Naive thymus-derived CD4-positive, alpha-beta T cell (primary cell): ENCODE results near the gene ME2. TPM values are rescaled to one million over a fixed set of nuclear protein-coding genes. Genes with fewer than 3 reads are reported as not detected.
"Not testable (repeated sequence)": the region's sequence is repeated elsewhere in the genome, so short reads cannot be mapped to it uniquely, and the experiment has no call there.

Experiments used
- ATAC-seq: fragments of 150-1000 bp; cut with Tn5 transposase; 2 replicates; pipeline ENCODE4 v1.10.0; 2021; ENCODE audit warnings: mild to moderate bottlenecking, moderate library complexity
- CTCF ChIA-PET: fragments of 350-600 bp; sonication (Branson Sonifier 250); formaldehyde crosslinking; loops from one replicate; lab custom pipeline; 2021; ENCODE audit warnings: antibody characterized with exemption; lab: Charles Lee
- POLR2A ChIA-PET: fragments of 350-600 bp; sonication (Branson Sonifier 250); formaldehyde crosslinking; loops from one replicate; lab custom pipeline; 2021; ENCODE audit warnings: antibody characterized with exemption, inconsistent platforms; lab: Charles Lee
- DNase-seq, 9 donors: peaks; one replicate each; pipeline versions ENCODE4 v3.0.0 to v3.0.0-alpha.2; 2020 to 2022; ENCODE audit warnings: mixed read lengths in 1 of 9
- H3K27ac ChIP-seq: one replicate; pipeline ENCODE4 v1.7.0; 2013; ENCODE audit warnings: mild to moderate bottlenecking, low read depth, low read length, moderate library complexity
- H3K27me3 ChIP-seq, 2 donors: one replicate each; pipeline ENCODE4 v1.7.0; 2013; ENCODE audit warnings: low read length in 2 of 2, mild to moderate bottlenecking in 2 of 2, moderate library complexity in 2 of 2; ENCODE audit not compliant: control insufficient read depth in 2 of 2, insufficient read depth in 2 of 2
- H3K36me3 ChIP-seq, 3 experiments: 1 replicate in 2 of 3; 2 replicates in 1 of 3; pipeline ENCODE4 v1.7.0; 2013; ENCODE audit warnings: low read length in 3 of 3, mild to moderate bottlenecking in 3 of 3, moderate library complexity in 1 of 3; ENCODE audit not compliant: insufficient read depth in 3 of 3, control insufficient read depth in 2 of 3
- H3K4me1 ChIP-seq, 2 donors: one replicate each; pipeline ENCODE4 v1.7.0; 2013; ENCODE audit warnings: low read length in 2 of 2, mild to moderate bottlenecking in 2 of 2, moderate library complexity in 1 of 2; ENCODE audit not compliant: control insufficient read depth in 2 of 2, insufficient read depth in 2 of 2
- H3K4me3 ChIP-seq: 2 replicates; pipeline ENCODE4 v1.7.0; 2013; ENCODE audit warnings: mild to moderate bottlenecking, low read length
- H3K9me3 ChIP-seq, 3 experiments: 1 replicate in 2 of 3; 2 replicates in 1 of 3; pipeline ENCODE4 v1.7.0; 2013; ENCODE audit warnings: low read length in 3 of 3; ENCODE audit not compliant: control insufficient read depth in 2 of 3
- H3K27ac Mint-ChIP-seq, 9 donors: one replicate each; pipeline ENCODE4 v1.8.0; 2020 to 2022; ENCODE audit warnings: mixed read lengths in 9 of 9, mild to moderate bottlenecking in 8 of 9, moderate library complexity in 5 of 9, inconsistent platforms in 2 of 9
- H3K27me3 Mint-ChIP-seq, 5 donors: one replicate each; pipeline ENCODE4 v1.8.0; 2021 to 2022; ENCODE audit warnings: mixed read lengths in 5 of 5, mild to moderate bottlenecking in 1 of 5
- H3K36me3 Mint-ChIP-seq, 5 donors: one replicate each; pipeline ENCODE4 v1.8.0; 2020 to 2022; ENCODE audit warnings: mixed read lengths in 5 of 5, mild to moderate bottlenecking in 3 of 5, inconsistent platforms in 1 of 5
- H3K4me1 Mint-ChIP-seq, 7 donors: one replicate each; pipeline ENCODE4 v1.8.0; 2020 to 2022; ENCODE audit warnings: mixed read lengths in 7 of 7, mild to moderate bottlenecking in 3 of 7, inconsistent platforms in 1 of 7
- H3K4me3 Mint-ChIP-seq, 10 donors: one replicate each; pipeline ENCODE4 v1.8.0; 2020 to 2022; ENCODE audit warnings: mild to moderate bottlenecking in 10 of 10, mixed read lengths in 10 of 10, moderate library complexity in 6 of 10, inconsistent platforms in 2 of 10
- H3K9me3 Mint-ChIP-seq, 11 donors: one replicate each; pipeline ENCODE4 v1.8.0; 2020 to 2022; ENCODE audit warnings: mixed read lengths in 11 of 11, mild to moderate bottlenecking in 4 of 11, inconsistent platforms in 1 of 11, moderate library complexity in 1 of 11
- intact Hi-C, 2 donors: fragments of 100-400 bp; cut with micrococcal nuclease; formaldehyde crosslinking; loops; one replicate each; pipeline ENCODE4 v1.15.1; 2023
- polyA plus RNA-seq, 2 donors: library from polyadenylated mRNA; unstranded; fragments of 300-500 nt; fragmentation: Illumina TruSeq; gene quantifications; one replicate each; pipeline ENCODE4 v1.2.3, GENCODE V29; 2021
- total RNA-seq, 6 experiments: library from RNA in 5 of 6; stranded (reverse) in 5 of 6; gene quantifications; 1 replicate in 5 of 6; 2 replicates in 1 of 6; pipeline ENCODE4 v1.2.3 and lab custom pipeline; 2021 to 2026

Gene ME2
- total and polyA plus RNA-seq, 7 experiments from 2014 or later = 29.4 to 84.7 (median 43.7) TPM

GRCh38 chr18:50967714-50968661 is 89.1 kb downstream of the ME2 start, which contains the start of gene ELAC1:
TSS of gene ELAC1 (plus strand) at chr18:50968040. CDS start at chr18:50974405, 6,365 bp downstream.
- Histone ChIP-seq H3K27ac (peak within 1 kb of the TSS; percentile 90), H3K4me1 (peaks cover 8 to 13% of the 10 kb centered on the region in 2 donors), H3K36me3 (no peaks in the 10 kb centered on the region), H3K27me3 (no peaks in the 10 kb centered on the region), H3K4me3 (peak within 1 kb of the TSS; percentile 80), H3K9me3 (peaks cover 0 to 5% (median 0%) of the 10 kb centered on the region in 3 experiments)
- no peaks in the 10 kb centered on the region for H3K27me3 Mint-ChIP-seq
- intact Hi-C loops = loop anchor here (1.0 to 10.0 kb wide), 8 partner anchors 62 to 683 kb away; partner anchors contain the start of genes MEX3C (in 2 of the 2), MRO (in 2 of the 2), SMAD4 (in 2 of the 2) and CXXC1 (in 1 of the 2)
- H3K27ac Mint-ChIP-seq = peak within 1 kb of the TSS; percentile 77 to 95 (median 92)
- POLR2A ChIA-PET = interaction anchor here (0.6 to 6.2 kb wide), 14 partner anchors 9 to 229 kb away, joined by 3 to 109 read pairs (median 4); partner anchors contain the start of genes ME2 and SMAD4
- CTCF ChIA-PET = interaction anchor here (0.6 to 1.7 kb wide), 2 partner anchors 89 to 699 kb away, joined by 3 to 4 read pairs; partner anchors contain the start of gene ME2
- peak; percentile 48 to 75 (median 65) for DNase-seq
- peaks cover 3 to 18% (median 12%) of the 10 kb centered on the region in 11 donors for H3K9me3 Mint-ChIP-seq
- H3K4me3 Mint-ChIP-seq = peak within 1 kb of the TSS; percentile 86 to 98 (median 94)
- peak; percentile 93 for ATAC-seq
- H3K4me1 Mint-ChIP-seq = peaks cover 15 to 35% (median 29%) of the 10 kb centered on the region in 7 donors
- peaks cover 0 to 10% (median 6%) of the 10 kb centered on the region in 5 donors for H3K36me3 Mint-ChIP-seq

GRCh38 chr18:50969448-50969847 is 90.5 kb downstream of the ME2 start:
- Mint-ChIP-seq H3K9me3 (peaks cover 0 to 4% (median 0%) of the 10 kb centered on the region in 11 donors), H3K36me3 (peaks cover under 1 to 6% (median 3%) of the 10 kb centered on the region in 5 donors), H3K4me1 (peaks cover 15 to 44% (median 32%) of the 10 kb centered on the region in 7 donors), H3K27ac (peak overlapping the region in 8 of 9 donors; percentile 70 to 95 (median 84)), H3K27me3 (no peaks in the 10 kb centered on the region), H3K4me3 (peak overlapping the region; percentile 70 to 98 (median 88))
- Histone ChIP-seq H3K4me3 (no peak overlapping the region), H3K27me3 (no peaks in the 10 kb centered on the region), H3K36me3 (no peaks in the 10 kb centered on the region), H3K27ac (no peak overlapping the region), H3K4me1 (peaks cover 8 to 13% of the 10 kb centered on the region in 2 donors), H3K9me3 (no peaks in the 10 kb centered on the region)
- no peak for DNase-seq
- intact Hi-C loops = loop anchor here (2.0 to 10.0 kb wide), 3 partner anchors 149 to 685 kb away; partner anchors contain the start of genes CXXC1 (in 1 of the 2), MBD1 (in 1 of the 2), MRO (in 1 of the 2) and SKA1 (in 1 of the 2)
- no peak for ATAC-seq
- ChIA-PET CTCF (no interaction called here), POLR2A (interaction anchor here (2.4 to 6.2 kb wide), 2 partner anchors 60 to 89 kb away, joined by 6 to 109 read pairs; partner anchors contain the start of gene SMAD4)

GRCh38 chr18:50970006-50970405 is 91.1 kb downstream of the ME2 start:
- peaks cover 15 to 44% (median 32%) of the 10 kb centered on the region in 7 donors for H3K4me1 Mint-ChIP-seq
- no peak for DNase-seq
- H3K36me3 ChIP-seq = no peaks in the 10 kb centered on the region
- peaks cover 3 to 12% (median 9%) of the 10 kb centered on the region in 5 donors for H3K36me3 Mint-ChIP-seq
- H3K27ac Mint-ChIP-seq = peak overlapping the region in 6 of 9 donors; percentile 0 to 55 (median 9)
- H3K4me1 ChIP-seq = peaks cover 8 to 13% of the 10 kb centered on the region in 2 donors
- no peak for ATAC-seq
- H3K4me3 ChIP-seq = no peak overlapping the region
- CTCF ChIA-PET = no interaction called here
- intact Hi-C loops = no loop called here
- H3K27me3 ChIP-seq = no peaks in the 10 kb centered on the region
- POLR2A ChIA-PET = interaction anchor here (1.7 to 6.2 kb wide), 2 partner anchors 59 to 91 kb away, joined by 6 to 109 read pairs; partner anchors contain the start of genes ME2 and SMAD4
- no peaks in the 10 kb centered on the region for H3K9me3 ChIP-seq
- no peak overlapping the region for H3K27ac ChIP-seq
- H3K27me3 Mint-ChIP-seq = no peaks in the 10 kb centered on the region
- H3K4me3 Mint-ChIP-seq = peak overlapping the region in 7 of 10 donors; percentile 10 to 86 (median 56)
- H3K9me3 Mint-ChIP-seq = peaks cover 0 to 4% (median 0%) of the 10 kb centered on the region in 11 donors

GRCh38 chr18:50972404-50972803 is 93.5 kb downstream of the ME2 start:
- Mint-ChIP-seq H3K9me3 (peaks cover 0 to 14% (median 0%) of the 10 kb centered on the region in 11 donors), H3K36me3 (peaks cover 14 to 34% (median 31%) of the 10 kb centered on the region in 5 donors), H3K4me1 (peaks cover 14 to 43% (median 36%) of the 10 kb centered on the region in 7 donors)
- POLR2A ChIA-PET, CTCF ChIA-PET, H3K27ac ChIP-seq, DNase-seq, ATAC-seq, H3K27me3 Mint-ChIP-seq, H3K27me3 ChIP-seq, H3K4me1 ChIP-seq, H3K4me3 Mint-ChIP-seq, H3K9me3 ChIP-seq, H3K27ac Mint-ChIP-seq, H3K4me3 ChIP-seq, intact Hi-C loops: not testable (repeated sequence)
- peaks cover 0 to 17% (median 4%) of the 10 kb centered on the region in 3 experiments for H3K36me3 ChIP-seq

- peaks cover 0 to 22% (median 2%) of the 10 kb centered on the region in 11 donors for H3K9me3 Mint-ChIP-seq
- ChIA-PET POLR2A (interaction anchor here (0.7 to 1.5 kb wide), 2 partner anchors 56 to 93 kb away, joined by 4 to 5 read pairs; no protein-coding TSS in a partner anchor), CTCF (no interaction called here)
- ATAC-seq = peak; percentile 51
- Histone ChIP-seq H3K4me3 (no peak overlapping the region), H3K27ac (no peak overlapping the region), H3K9me3 (peaks cover 0 to 7% (median 0%) of the 10 kb centered on the region in 3 experiments), H3K4me1 (peaks cover 7 to 8% of the 10 kb centered on the region in 2 donors), H3K27me3 (no peaks in the 10 kb centered on the region), H3K36me3 (peaks cover 0 to 26% (median 4%) of the 10 kb centered on the region in 3 experiments)
- H3K4me3 Mint-ChIP-seq = no peak overlapping the region
- H3K36me3 Mint-ChIP-seq = peaks cover 25 to 46% (median 43%) of the 10 kb centered on the region in 5 donors
- intact Hi-C loops = no loop called here
- peaks cover 13 to 44% (median 36%) of the 10 kb centered on the region in 7 donors for H3K4me1 Mint-ChIP-seq
- no peaks in the 10 kb centered on the region for H3K27me3 Mint-ChIP-seq
- no peak overlapping the region for H3K27ac Mint-ChIP-seq
- no peak for DNase-seq
Observed at GRCh38 chr18:50973367-50974126, 94.6 kb downstream of the ME2 start.
